Aorta (tissue), 5 donors: ENCODE data around the gene ATP6AP1. TPM values are rescaled to one million over a fixed set of nuclear protein-coding genes. Genes with fewer than 3 reads are reported as not detected.
A peak's percentile ranks its signal among the peaks of the same experiment; 100 is the strongest.

Source experiments
- ATAC-seq: fragments of 200-7000 bp; cut with Tn5 transposase; one replicate; pipeline ENCODE4 v1.9.1; 2022; ENCODE audit warnings: moderate library complexity; ENCODE audit not compliant: low FRiP score
- DNase-seq, 2 donors: peaks; one replicate each; pipeline ENCODE4 v3.0.0-alpha.2; 2020
- H3K27ac ChIP-seq, 2 donors: one replicate each; pipeline ENCODE4 v1.5.1; 2013; ENCODE audit warnings: low read length in 2 of 2, mild to moderate bottlenecking in 2 of 2, moderate library complexity in 2 of 2, control low read depth in 1 of 2, inconsistent platforms in 1 of 2, low read depth in 1 of 2
- H3K27me3 ChIP-seq, 2 donors: one replicate each; pipeline ENCODE4 v1.6.1; 2013; ENCODE audit warnings: control low read depth in 1 of 2, low read length in 1 of 2, mild to moderate bottlenecking in 1 of 2, moderate library complexity in 1 of 2; ENCODE audit not compliant: insufficient read depth in 2 of 2, control insufficient read depth in 1 of 2
- H3K36me3 ChIP-seq, 2 donors: one replicate each; pipeline ENCODE4 v1.6.1; 2013; ENCODE audit warnings: control low read depth in 1 of 2, low read length in 1 of 2, mild to moderate bottlenecking in 1 of 2; ENCODE audit not compliant: insufficient read depth in 2 of 2, control insufficient read depth in 1 of 2
- H3K4me1 ChIP-seq, 2 donors: one replicate each; pipeline ENCODE4 v1.6.1; 2013; ENCODE audit warnings: low read length in 2 of 2, control low read depth in 1 of 2, mild to moderate bottlenecking in 1 of 2, moderate library complexity in 1 of 2; ENCODE audit not compliant: insufficient read depth in 2 of 2, control insufficient read depth in 1 of 2
- H3K4me3 ChIP-seq, 2 donors: one replicate each; pipeline ENCODE4 v1.5.1; 2013; ENCODE audit warnings: low read length in 2 of 2, control low read depth in 1 of 2, mild to moderate bottlenecking in 1 of 2
- H3K9me3 ChIP-seq: one replicate; pipeline ENCODE4 v1.6.1; 2013; ENCODE audit warnings: mild to moderate bottlenecking, low read length; ENCODE audit not compliant: control insufficient read depth
- WGBS, 2 donors: extraction: QIAGEN DNeasy Blood & Tissue Kit; methylation state at CpG; one replicate each; pipeline ENCODE4 v1.1.7; 2013; 5-methylcytosine and 5-hydroxymethylcytosine counted together
- intact Hi-C, 2 donors: fragments of 100-400 bp; cut with DNase I; formaldehyde crosslinking; loops; one replicate each; pipeline versions ENCODE4 v1.14.2 to v1.15.0; 2022
- polyA plus RNA-seq, 2 donors: library from polyadenylated mRNA; stranded (reverse); fragments of 200-250 nt; gene quantifications; one replicate each; pipeline ENCODE4 v1.2.3, GENCODE V29; 2013
- total RNA-seq, 2 donors: library from RNA; stranded (reverse); fragmentation: NEBNext Ultra II Directional; extraction: Animal tissue kit (Norgen Biotek cat#: 25700); gene quantifications; one replicate each; pipeline ENCODE4 v1.2.1, GENCODE V29; 2021
- donor health status: healthy with polysubstance abuse.
- donor health status: Bipolar disorder and iron deficiency.
- donor health status: DM: no; HTN: no; CAD: no.
- donor health status: DM: no; HTN: no; CAD: no.
- donor health status: DM: yes; HTN: yes; CAD: no.

The ATP6AP1 gene
- total and polyA plus RNA-seq, 4 donors = 44.1 to 77.5 (median 63.4) TPM

GRCh38 chrX:154432210-154432609, 3.7 kb downstream of the ATP6AP1 start:
- H3K36me3 ChIP-seq = peaks cover 0 to 2% of the 10 kb centered on the region in 2 donors
- WGBS, 2 donors = 79 to 87% methylated on average over 7 to 8 of the region's 8 CpGs
- no peaks in the 10 kb centered on the region for H3K27me3 ChIP-seq
- H3K4me3 ChIP-seq = no peak overlapping the region
- DNase-seq (no peak), ATAC-seq (no peak)
- H3K27ac ChIP-seq = no peak overlapping the region
- H3K4me1 ChIP-seq = no peaks in the 10 kb centered on the region
- intact Hi-C loops = no loop called here
- H3K9me3 ChIP-seq = no peaks in the 10 kb centered on the region

- no peak for DNase-seq
- no peak overlapping the region for H3K4me3 ChIP-seq
- H3K27ac ChIP-seq = no peak overlapping the region
- no peak for ATAC-seq
- no peaks in the 10 kb centered on the region for H3K4me1 ChIP-seq
- H3K36me3 ChIP-seq = peaks cover 0 to 2% of the 10 kb centered on the region in 2 donors
- intact Hi-C loops = no loop called here
- 76 to 85% methylated on average over 7 of the region's 7 CpGs for WGBS, 2 donors
- no peaks in the 10 kb centered on the region for H3K27me3 ChIP-seq
- H3K9me3 ChIP-seq = no peaks in the 10 kb centered on the region
Measured at GRCh38 chrX:154433605-154434004, 5.1 kb downstream of the ATP6AP1 start.

DNA sequence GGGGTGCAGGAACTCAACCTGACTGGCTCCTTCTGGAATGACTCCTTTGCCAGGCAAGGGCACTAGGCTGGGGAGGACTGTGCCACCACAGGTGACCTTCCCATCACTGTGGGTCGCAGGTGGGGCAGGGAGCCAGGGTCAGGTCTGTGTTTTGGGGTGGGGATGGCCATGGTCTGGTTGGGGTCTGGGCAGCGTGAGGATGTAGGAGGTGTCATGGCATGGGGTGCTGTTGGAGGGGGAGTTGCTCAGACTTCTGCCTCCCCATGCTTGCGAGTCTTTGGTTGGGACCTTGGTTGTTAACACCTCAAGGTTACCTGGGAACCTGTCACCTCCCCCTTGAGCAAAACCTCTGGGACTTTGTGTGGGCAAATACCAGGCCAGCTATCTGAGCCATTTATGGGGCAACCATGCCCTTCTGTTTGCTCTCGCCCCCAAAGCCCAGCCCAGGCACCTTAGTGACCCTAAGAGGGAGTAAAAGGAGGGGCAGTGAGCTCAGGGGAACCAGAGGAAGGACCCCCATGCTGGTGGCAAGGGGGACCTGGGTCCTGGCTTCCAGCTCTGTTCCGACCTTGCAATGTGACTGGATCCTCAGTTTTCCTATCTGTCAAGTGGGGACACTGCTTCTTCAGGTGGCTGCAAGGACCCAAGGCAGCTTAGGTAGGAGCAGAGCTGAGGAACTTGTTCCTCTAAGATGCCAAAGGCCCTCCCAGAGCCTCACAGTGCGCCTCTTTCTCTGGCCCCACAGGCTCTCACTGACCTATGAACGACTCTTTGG, 6.1 kb downstream of the ATP6AP1 start:
- WGBS, 2 donors = 81 to 90% methylated on average over 7 of the region's 7 CpGs
- ATAC-seq (no peak), DNase-seq (no peak)
- H3K4me3 ChIP-seq = no peak overlapping the region
- H3K27ac ChIP-seq = no peak overlapping the region
- no peaks in the 10 kb centered on the region for H3K4me1 ChIP-seq
- H3K27me3 ChIP-seq = no peaks in the 10 kb centered on the region
- intact Hi-C loops = no loop called here
- no peaks in the 10 kb centered on the region for H3K9me3 ChIP-seq
- H3K36me3 ChIP-seq = peaks cover 0 to 2% of the 10 kb centered on the region in 2 donors

- DNase-seq (no peak), ATAC-seq (no peak)
- Histone ChIP-seq H3K9me3 (no peaks in the 10 kb centered on the region), H3K4me1 (no peaks in the 10 kb centered on the region), H3K27me3 (no peaks in the 10 kb centered on the region), H3K4me3 (no peak overlapping the region), H3K27ac (no peak overlapping the region), H3K36me3 (peaks cover 0 to 2% of the 10 kb centered on the region in 2 donors)
- intact Hi-C loops = no loop called here
- WGBS, 2 donors = 94% methylated on average over 19 of the region's 19 CpGs
Measured at GRCh38 chrX:154435171-154435733, 6.8 kb downstream of the ATP6AP1 start.

GRCh38 chrX:154436374-154436982, 8.0 kb downstream of the ATP6AP1 start:
- no peak for DNase-seq
- H3K36me3 ChIP-seq = peaks cover 0 to 2% of the 10 kb centered on the region in 2 donors
- WGBS, 2 donors = 3 to 29% methylated on average over 32 to 75 of the region's 78 CpGs
- no peaks in the 10 kb centered on the region for H3K27me3 ChIP-seq
- H3K4me3 ChIP-seq = peak overlapping the region; percentile 51 to 79
- H3K9me3 ChIP-seq = no peaks in the 10 kb centered on the region
- ATAC-seq = no peak
- intact Hi-C loops = no loop called here
- peak overlapping the region; percentile 24 to 77 for H3K27ac ChIP-seq
- H3K4me1 ChIP-seq = no peaks in the 10 kb centered on the region

GRCh38 chrX:154436983-154437752, 8.7 kb downstream of the ATP6AP1 start, which contains the start of gene GDI1:
GDI1 (plus strand) TSS chrX:154437154; CDS start chrX:154437255, 101 bp downstream.
- peak within 1 kb of the TSS; percentile 24 to 77 for H3K27ac ChIP-seq
- intact Hi-C loops = no loop called here
- no peaks in the 10 kb centered on the region for H3K4me1 ChIP-seq
- no peaks in the 10 kb centered on the region for H3K9me3 ChIP-seq
- ATAC-seq (peak; percentile 55), DNase-seq (peak in 1 of 2 donors; percentile 88)
- no peaks in the 10 kb centered on the region for H3K27me3 ChIP-seq
- peaks cover 0 to 3% of the 10 kb centered on the region in 2 donors for H3K36me3 ChIP-seq
- 1 to 30% methylated on average over 64 to 93 of the region's 93 CpGs for WGBS, 2 donors
- H3K4me3 ChIP-seq = peak within 1 kb of the TSS; percentile 51 to 79

GRCh38 chrX:154437971-154438893, 9.8 kb downstream of the ATP6AP1 start:
- 13 to 50% methylated on average over 28 of the region's 28 CpGs for WGBS, 2 donors
- H3K36me3 ChIP-seq = peaks cover 0 to 1% of the 10 kb centered on the region in 2 donors

DNA sequence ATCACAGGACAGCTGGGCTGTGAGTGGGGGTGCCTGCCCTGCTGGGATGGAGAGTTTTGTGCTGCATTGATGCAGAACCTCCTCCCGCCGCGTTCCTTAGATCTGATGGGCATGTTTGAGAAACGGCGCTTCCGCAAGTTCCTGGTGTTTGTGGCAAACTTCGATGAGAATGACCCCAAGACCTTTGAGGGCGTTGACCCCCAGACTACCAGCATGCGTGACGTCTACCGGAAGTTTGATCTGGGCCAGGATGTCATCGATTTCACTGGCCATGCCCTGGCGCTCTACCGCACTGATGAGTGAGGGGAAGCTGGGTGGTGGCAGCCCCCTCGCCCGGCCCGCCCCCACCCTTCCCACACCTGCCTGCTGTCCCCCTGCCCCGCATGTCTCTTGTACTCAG, 11.4 kb downstream of the ATP6AP1 start:
- ATAC-seq = no peak
- DNase-seq = no peak
- intact Hi-C loops = no loop called here
- H3K9me3 ChIP-seq = no peaks in the 10 kb centered on the region
- peaks cover 0 to 1% of the 10 kb centered on the region in 2 donors for H3K36me3 ChIP-seq
- H3K4me3 ChIP-seq = no peak overlapping the region
- no peak overlapping the region for H3K27ac ChIP-seq
- 86 to 87% methylated on average over 17 to 18 of the region's 18 CpGs for WGBS, 2 donors
- H3K27me3 ChIP-seq = no peaks in the 10 kb centered on the region
- H3K4me1 ChIP-seq = no peaks in the 10 kb centered on the region

More at GRCh38 chrX:154437971-154438893, 9.8 kb downstream of the ATP6AP1 start:
- Histone ChIP-seq H3K9me3 (no peaks in the 10 kb centered on the region), H3K27me3 (no peaks in the 10 kb centered on the region), H3K4me1 (no peaks in the 10 kb centered on the region), H3K27ac (no peak overlapping the region), H3K4me3 (peak overlapping the region; percentile 51 to 79)
- intact Hi-C loops = no loop called here
- ATAC-seq (no peak), DNase-seq (no peak)
